HG03025 (cell line): ENCODE data around the gene CHMP2A.

Experiments used
- ATAC-seq: cut with Tn5 transposase; IDR thresholded peaks from one replicate; pipeline ENCODE4 v1.9.1; 2021; ENCODE audit warnings: mild to moderate bottlenecking, moderate library complexity; ENCODE audit not compliant: unreplicated experiment, low FRiP score

CHMP2A gene

GRCh38 chr19:58556622-58557220 lies 1.8 kb upstream of the CHMP2A start:
- ATAC-seq: no peak

DNA sequence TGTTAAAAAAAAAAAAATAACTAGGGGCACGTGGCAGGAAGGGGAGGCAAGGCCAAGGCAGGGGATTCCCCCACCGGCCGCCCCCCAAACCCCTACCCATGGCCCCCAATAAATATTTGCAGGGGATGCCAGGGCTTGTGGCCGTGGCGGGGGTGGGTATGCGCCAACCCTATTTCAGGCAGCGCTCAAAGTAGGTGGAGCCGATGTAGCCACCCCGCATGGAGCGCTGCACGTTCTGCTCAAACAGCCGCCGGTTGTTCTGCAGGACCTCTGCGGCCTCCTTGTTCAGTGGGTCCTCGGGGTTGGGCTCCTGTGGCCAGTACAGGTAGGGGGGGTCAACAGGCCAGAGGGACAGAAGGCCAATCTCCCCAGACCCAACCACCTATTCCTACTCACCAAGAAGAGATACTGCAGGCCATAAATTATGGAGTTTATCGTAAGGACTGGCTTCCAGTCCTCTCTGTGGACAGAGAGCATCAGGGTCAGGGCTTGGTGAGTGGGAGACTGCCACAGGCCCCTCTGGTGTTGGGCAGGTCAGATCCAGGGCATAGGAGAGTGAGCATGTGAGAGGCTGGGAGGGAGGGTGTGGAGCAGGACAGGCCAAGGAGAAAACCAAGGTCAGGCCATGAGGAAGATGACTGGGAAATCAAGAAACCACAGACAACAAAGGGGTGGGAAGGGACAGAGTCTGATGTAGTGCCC lies 1.2 kb upstream of the CHMP2A start:
- no peak for ATAC-seq

DNA sequence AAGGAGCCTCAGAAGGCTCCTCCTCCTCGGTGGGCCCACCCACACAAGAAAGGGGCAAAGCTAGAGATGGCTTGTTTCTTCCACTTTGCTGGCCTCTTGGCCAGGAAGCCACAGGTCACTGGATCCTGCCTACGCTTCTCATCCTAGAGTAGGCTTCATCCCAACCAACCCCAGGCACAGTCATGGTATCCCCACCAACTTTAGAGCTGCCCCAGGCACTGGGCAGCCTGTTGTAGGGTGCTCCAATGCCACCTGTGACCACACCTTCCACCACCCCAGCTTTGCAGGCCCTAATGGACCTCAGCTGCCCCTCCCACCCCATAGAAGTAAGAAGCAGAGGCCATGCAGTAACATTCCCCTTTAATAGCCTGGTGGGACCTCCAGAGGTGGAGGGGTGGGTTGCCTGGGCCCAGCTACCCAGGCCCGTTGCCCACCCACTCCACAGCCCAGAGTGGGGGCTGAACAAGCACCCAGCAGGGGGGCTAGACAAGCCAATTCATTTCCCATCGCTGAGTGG lies 522 bp upstream of the CHMP2A start:
- peak; percentile 0 for ATAC-seq

DNA sequence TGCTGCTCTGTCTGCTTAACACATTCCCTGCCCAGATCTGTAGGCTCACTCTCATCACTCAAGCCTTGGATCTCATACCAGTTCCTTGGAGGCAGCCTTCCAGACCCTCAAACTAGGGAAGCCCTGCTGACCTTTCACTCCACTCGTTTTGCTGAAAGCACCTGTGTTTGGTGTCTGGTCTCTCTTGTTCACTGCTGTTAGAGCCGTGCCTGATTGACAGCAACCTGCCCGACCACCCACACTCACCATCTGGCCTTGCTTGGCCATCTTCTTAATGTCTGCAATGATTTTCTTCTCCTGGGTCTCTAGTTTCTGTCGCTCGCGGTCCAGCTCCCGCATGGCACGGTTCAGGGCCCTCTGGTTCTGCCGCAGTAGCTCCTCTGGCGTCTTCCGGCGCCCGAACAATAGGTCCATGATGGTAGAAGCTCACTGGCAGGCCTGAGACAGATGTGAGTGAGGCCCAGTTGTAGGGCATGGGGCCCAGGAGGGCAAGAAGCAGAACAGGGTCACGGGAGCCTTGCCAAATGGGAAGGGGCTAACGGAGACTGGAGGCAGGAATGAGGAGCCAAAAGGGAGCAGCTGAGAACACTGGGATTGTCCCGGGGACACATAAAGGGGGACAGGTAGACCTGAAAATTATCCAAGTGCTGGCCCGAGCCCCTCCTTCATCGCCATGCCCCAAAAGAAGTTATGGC lies 959 bp downstream of the CHMP2A start:
- ATAC-seq: no peak

DNA sequence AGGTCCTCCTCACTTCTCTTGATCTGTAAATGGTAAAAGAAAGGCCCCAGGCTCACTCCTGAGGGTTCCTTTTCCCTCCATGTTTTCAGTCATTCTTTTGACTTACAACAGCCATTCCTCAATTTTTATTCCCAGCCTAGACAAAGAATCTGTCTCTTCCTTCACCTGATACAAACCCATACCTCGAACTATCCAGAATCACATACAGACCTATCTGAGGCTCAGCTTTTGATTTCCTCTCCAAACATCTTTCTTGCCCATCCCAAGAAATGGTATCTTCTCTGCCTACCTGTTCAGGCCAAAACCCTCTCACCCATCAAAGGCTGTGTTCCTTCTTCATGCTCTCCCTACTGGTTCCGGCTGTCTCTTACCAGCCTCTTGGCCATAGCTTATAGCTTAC lies 2.2 kb downstream of the CHMP2A start:
- ATAC-seq: no peak

DNA sequence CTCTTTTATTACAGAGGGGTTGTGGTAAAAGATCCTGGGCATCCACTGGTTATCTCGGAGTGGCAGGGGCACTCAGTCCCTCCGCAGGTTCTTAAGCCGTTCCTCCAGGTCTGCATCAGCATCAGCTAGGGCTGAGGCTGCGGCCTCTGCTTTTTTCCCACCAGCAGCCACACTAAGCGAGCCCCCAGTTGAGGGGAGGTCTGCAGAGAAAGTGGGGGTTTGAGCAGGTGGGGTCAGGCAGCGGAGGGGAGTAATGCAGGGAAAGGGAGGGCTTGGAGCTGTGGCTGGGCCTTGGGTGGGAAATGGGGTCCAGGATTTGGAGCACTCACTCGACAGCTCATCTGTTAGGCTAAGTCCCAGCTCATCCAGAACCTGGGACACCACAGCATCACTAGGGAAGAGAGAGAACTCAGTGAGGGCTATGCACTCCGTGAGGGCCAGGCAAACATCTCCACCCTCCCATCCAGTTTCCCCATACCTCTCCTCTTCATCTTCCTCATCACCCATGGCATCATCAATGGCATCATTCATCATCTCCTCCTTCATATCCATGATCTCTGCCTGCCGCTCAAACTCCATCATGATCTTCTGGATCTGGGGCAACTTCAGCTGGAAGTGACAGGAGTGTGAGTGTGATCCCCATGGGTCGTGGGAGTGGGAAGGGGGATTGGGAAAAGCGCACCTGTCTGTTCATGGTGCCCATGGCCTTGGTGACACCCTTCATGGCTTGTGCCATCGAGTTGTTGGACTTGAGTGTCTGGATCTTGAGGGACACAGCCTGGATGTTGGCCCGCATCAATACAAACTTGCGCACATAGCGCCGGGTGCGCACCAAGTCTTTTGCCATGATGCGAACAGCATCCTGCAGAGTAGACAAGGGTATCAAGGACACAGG lies 3.1 kb downstream of the CHMP2A start:
- no peak for ATAC-seq

- no peak for ATAC-seq
These were observed 3.8 kb downstream of the CHMP2A start for GRCh38 chr19:58551123-58551497.

GRCh38 chr19:58550362-58551122 lies 4.4 kb downstream of the CHMP2A start:
- no peak for ATAC-seq

DNA sequence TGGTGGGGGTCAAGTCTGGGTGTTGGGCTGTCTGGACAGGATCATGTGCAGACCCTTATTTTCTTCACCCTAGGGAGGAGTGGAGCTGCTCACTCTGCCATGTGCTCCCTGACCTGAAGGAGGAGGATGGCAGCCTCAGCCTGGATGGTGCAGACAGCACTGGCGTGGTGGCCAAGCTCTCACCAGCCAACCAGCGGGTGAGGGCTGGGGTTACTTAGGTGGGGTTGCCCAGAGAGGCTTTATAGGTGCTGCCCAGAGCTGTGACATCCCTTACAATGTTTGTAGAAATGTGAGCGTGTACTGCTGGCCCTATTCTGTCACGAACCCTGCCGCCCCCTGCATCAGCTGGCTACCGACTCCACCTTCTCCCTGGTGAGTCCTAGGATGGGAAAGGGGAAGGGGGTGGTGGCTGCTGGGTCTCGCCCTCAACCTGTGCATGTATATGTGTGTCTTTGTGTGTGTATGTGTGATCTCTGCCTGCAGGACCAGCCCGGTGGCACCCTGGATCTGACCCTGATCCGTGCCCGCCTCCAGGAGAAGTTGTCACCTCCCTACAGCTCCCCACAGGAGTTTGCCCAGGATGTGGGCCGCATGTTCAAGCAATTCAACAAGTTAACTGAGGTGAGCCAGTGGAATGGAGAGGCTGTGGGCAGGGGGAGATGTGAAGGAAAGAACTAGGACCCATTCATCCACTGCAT lies 5.1 kb downstream of the CHMP2A start:
- ATAC-seq: no peak

DNA sequence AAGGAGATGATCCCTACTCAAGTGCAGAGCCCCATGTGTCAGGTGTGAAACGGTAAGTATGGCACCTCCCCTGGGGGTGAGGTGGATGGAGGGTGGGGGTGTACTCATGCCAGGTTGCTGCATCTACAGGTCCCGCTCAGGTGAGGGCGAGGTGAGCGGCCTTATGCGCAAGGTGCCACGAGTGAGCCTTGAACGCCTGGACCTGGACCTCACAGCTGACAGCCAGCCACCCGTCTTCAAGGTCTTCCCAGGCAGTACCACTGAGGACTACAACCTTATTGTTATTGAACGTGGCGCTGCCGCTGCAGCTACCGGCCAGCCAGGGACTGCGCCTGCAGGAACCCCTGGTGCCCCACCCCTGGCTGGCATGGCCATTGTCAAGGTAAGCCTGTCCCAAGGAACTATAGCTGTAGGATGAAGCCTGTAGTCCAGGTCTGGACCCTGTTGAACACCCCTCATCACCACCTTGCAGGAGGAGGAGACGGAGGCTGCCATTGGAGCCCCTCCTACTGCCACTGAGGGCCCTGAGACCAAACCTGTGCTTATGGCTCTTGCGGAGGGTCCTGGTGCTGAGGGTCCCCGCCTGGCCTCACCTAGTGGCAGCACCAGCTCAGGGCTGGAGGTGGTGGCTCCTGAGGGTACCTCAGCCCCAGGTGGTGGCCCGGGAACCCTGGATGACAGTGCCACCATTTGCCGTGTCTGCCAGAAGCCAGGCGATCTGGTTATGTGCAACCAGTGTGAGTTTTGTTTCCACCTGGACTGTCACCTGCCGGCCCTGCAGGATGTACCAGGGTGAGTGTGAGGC lies 5.8 kb downstream of the CHMP2A start:
- no peak for ATAC-seq

- ATAC-seq: no peak
These were observed 7.3 kb downstream of the CHMP2A start for GRCh38 chr19:58547323-58548312.

DNA sequence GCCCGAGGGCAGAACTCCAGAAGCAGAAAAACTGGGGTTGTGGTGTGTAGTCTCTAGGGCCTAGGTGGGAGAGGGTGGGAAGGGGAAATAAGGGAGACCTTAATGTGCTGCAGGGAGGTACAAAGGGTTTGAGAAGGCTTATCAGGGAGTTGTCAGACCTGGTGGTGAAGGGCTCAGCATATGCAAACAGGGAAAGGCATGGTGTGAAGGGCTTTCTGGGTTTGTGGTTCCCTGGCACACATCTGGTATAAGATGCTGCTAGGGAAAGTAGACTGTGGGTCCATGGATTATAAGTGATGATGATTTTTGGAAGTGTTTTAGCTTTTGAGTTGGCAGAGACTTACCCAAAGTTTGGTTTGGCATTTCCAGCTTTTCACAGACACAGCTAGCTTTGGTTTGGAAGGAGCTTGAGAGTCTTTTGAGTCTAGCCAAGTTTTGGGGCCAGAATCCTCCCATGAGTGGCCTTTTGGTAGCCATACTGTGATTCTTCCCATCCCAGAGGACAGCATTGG lies 8.8 kb downstream of the CHMP2A start:
- ATAC-seq: no peak

DNA sequence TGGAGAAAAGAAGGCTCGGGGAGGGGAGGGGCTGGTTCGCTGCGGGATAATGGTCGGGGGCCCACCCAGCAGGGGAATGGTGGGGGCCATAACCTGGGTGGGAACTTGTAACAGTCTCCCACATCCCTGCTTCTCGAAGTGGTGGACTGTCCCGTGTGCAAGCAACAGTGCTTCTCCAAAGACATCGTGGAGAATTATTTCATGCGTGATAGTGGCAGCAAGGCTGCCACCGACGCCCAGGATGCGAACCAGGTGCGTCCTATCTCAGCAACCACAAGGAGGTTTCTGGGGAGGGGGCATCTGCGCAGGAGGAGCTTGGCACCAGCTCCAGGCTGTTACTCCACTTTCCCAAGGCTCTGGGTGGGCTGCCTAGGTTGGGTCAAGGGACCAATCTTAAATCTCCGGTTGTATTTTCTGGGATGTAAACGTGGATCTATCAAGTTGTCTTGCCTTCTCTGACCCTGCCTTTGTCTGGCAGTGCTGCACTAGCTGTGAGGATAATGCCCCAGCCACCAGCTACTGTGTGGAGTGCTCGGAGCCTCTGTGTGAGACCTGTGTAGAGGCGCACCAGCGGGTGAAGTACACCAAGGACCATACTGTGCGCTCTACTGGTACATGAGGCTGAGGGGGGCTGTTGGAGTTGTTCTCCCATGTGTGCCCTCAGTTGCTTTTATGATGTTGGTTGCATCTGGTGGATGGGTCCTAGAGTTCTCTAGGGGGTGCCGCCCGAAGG lies 9.5 kb downstream of the CHMP2A start:
- ATAC-seq: no peak

DNA sequence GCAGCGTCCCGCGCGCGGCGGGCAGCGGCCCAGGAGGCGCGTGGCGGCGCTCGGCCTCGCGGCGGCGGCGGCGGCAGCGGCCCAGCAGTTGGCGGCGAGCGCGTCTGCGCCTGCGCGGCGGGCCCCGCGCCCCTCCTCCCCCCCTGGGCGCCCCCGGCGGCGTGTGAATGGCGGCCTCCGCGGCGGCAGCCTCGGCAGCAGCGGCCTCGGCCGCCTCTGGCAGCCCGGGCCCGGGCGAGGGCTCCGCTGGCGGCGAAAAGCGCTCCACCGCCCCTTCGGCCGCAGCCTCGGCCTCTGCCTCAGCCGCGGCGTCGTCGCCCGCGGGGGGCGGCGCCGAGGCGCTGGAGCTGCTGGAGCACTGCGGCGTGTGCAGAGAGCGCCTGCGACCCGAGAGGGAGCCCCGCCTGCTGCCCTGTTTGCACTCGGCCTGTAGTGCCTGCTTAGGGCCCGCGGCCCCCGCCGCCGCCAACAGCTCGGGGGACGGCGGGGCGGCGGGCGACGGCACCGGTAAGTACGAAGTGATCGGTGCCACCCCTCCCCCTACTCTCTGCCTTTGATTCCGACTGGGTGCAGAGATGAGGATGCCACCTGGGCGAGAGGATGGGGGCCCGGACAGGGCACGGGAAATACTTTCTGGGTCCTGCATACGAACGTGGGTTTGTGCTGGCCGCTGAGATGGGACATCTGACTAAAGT lies 10.2 kb downstream of the CHMP2A start:
- peak; percentile 51 for ATAC-seq

DNA sequence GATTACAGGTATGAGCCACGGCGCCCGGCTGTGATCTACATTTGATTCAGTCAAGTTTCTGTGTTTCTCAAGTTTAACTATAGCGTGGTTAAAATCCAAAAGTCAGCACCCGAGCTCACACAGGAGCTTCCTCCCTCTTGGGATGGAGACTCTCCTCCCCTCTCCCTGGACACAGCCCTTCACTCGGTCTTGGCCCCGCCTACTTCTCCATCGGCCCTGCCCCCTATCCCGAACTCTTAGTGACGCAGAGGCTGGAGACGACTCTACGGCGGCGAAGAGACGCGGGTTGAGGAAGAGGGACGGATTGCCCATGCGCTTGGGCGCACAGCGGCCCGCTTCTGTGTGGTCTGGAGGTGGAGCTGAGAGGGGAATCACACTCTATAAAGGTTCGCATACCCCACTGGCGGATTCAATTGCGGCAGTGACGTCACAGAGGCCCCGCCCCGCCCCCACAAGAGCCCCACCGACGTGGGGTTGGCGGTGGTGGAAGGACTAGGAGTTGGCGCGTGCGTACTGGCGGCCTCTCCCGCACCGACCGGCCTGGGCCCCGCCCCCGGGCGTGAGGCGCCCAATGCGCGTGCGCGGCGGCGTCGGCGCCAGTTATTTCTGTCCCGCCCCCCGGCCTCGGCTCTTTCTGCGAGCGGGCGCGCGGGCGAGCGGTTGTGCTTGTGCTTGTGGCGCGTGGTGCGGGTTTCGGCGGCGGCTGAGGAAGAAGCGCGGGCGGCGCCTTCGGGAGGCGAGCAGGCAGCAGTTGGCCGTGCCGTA lies 10.9 kb downstream of the CHMP2A start, which contains the start of gene TRIM28:
Gene TRIM28, plus strand, starts transcription at position 239 of the 765 bp plus-strand sequence. CDS start 694 bp downstream, outside the sequence.
- peak; percentile 78 for ATAC-seq
